ENCODE results near the gene MB21D2.
A peak's percentile ranks its signal among the peaks of the same experiment; 100 is the strongest.
"Not testable (repeated sequence)": the region's sequence is repeated elsewhere in the genome, so short reads cannot be mapped to it uniquely, and the experiment has no call there.

The MB21D2 gene

GRCh38 chr3:192799721-192800120, 117.9 kb downstream of the MB21D2 start:
- DNase-seq: no peak

- no peak for DNase-seq
Observed at GRCh38 chr3:192795021-192795420, 122.6 kb downstream of the MB21D2 start.

GRCh38 chr3:192794216-192794615, 123.4 kb downstream of the MB21D2 start:
- no peak for DNase-seq

DNA sequence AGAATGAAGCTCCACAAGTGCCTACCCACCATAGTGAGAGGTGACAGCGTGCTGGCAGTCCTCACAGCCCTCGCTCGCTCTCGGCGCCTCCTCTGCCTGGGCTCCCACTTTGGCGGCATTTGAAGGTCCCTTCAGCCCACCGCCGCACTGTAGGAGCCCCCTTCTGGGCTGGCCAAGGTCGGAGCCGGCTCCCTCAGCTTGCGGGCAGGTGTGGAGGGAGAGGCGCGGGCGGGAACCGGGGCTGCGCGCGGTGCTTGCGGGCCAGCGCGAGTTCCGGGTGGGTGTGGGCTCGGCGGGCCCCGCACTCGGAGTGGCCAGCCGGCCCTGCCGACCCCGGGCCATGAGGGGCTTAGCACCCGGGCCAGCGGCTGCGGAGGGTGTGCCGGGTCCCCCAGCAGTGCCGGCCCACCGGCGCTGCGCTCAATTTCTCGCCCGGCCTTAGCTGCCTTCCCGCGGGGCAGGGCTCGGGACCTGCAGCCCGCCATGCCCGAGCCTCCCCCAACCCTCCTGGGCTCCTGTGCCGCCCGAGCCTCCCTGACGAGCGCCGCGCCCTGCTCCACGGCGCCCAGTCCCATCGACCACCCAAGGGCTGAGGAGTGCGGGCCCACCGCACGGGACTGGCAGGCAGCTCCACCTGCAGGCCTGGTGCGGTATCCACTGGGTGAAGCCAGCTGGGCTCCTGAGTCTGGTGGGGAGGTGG, 128.7 kb downstream of the MB21D2 start:
- DNase-seq: not testable (repeated sequence)

GRCh38 chr3:192778508-192778907, 139.1 kb downstream of the MB21D2 start:
- DNase-seq: no peak

DNA sequence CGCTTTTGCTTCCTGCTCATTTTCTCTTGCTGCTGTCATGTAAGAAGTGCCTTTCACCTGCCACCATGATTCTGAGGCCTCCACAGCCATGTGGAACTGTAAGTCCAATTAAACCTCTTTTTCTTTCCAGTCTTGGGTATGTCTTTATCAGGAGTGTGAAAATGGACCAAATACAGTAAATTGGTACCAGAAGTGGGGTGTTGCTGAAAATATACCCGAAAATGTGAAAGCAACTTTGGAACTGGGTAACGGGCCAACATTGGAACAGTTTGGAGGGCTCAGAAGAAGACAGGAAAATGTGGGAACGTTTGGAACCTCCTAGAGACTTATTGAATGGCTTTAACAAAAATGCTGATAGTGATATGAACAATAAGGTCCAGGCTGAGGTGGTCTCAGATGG, 143.3 kb downstream of the MB21D2 start:
- DNase-seq: not testable (repeated sequence)

DNA sequence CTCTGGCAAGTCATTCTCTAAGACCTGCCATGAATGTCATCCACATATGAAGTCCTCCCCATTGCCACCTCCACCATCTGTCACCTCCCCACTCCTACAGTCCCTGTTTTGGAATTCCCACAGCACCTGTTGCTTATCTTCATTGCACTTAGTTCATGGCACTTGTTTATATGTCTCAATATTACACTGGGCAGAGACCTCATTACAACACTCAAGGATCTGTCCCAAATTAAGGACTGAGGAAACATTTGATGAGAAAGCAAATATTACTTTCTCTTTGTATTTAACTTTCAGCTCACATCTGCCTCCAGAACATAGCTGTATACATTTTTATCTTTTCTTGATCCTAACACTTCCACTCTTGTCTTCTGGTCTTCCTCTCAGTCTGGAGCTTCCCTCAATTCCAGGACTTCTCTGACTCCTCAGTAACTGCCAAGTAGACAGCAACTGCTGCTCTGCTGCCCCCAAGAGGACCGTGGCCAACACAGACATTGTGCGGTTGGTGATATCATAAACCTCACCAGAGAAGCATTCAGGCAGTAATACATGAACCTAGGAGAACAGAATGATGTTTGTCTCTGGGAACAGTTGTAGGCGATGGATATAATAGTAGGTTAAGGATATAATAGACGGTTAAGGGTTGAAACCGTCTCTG, 145.3 kb downstream of the MB21D2 start:
- peak; percentile 61 for DNase-seq

GRCh38 chr3:192758654-192759053, 159.0 kb downstream of the MB21D2 start:
- DNase-seq: no peak

DNA sequence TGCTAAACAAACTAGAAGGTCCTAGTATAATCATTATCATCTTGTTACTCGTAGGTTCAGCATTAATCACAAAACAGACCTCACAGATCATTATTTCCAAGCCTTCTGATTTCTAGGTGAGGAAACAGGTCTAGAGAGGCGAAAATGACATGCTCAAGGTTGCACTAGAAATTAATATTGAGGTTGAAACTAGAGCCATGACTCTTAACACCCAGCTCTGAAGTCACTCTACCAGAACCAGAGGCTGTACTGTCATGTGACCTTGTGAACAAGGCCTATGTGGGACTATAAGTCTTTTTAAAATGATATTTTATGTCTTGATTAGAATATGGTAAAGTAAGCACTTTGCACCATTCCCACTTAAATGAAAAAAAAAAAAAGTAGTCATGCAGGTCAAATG, 166.5 kb downstream of the MB21D2 start:
- DNase-seq: no peak

DNA sequence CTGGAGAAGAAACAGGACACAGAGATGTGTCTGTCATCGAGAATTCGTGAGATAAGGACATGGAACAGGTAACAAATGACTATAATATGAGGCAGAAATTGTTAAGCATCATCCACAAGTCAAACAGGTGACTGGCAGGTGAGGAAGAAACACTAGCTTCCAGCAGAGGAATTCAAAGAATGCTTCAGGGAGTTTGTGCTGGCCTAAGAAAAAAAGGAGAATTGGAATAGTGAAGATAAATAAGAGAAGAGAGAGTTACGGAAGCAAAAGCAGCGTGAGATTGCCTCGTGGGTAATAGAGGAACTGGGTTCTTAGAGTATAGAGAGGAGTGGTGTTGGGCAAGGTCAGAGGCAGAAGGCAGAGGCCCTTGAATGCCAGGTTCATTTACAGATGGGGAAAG, 167.5 kb downstream of the MB21D2 start:
- DNase-seq: no peak

DNA sequence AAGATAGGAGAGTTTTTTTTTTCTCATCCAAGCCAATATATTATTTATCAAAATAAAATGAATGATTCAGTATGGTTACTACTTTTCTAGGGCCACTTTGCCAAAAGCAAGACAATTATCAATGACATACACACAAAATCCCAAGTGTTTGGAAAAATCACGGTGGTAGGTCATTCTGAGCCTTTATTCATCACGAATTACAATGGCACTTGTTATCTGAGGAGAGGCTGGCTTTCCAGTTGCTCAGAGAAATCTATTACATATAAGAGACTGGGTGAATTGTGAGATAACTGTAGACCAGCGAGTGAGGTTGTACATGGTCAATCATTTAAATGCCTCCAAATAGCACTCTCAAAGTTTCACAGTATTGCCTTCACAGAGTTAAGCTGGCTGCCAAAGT, 169.9 kb downstream of the MB21D2 start:
- no peak for DNase-seq

GRCh38 chr3:192747145-192747544, 170.5 kb downstream of the MB21D2 start:
- DNase-seq: no peak

Data from NCI-H1092 treated with DMSO at 0.1 percent for 48 hours (cell line).